ENCODE measurements around the gene GSK3A. TPM values are rescaled to one million over a fixed set of nuclear protein-coding genes. Genes with fewer than 3 reads are reported as not detected.

GSK3A gene
- total RNA-seq, 4 donors from 2014 or later, result 24.7 to 34.5 (median 28.3) TPM

- Histone ChIP-seq H3K27ac (peak overlapping the region; percentile 44 to 100 (median 86)), H3K4me3 (peak overlapping the region; percentile 44 to 87 (median 72)), H3K4me1 (peaks cover 0 to 64% (median 45%) of the 10 kb centered on the region in 4 donors), H3K36me3 (peaks cover 0 to 19% (median 0%) of the 10 kb centered on the region in 3 donors), H3K9me3 (no peaks in the 10 kb centered on the region), H3K27me3 (no peaks in the 10 kb centered on the region)
- TF ChIP-seq POLR2A (IDR thresholded peaks at IDR 0.05) (peak in 1 of 2 donors; percentile 67), EP300 (IDR thresholded peaks at IDR 0.05) (no peak)
- DNase-seq (ENCODE audit: low spot score in 2 of 2), result no peak
- 0% methylated on average over 13 to 17 of the region's 49 CpGs for WGBS, 2 donors
Observed at GRCh38 chr19:42242069-42242511, 312 bp downstream of the GSK3A start.

- WGBS, 2 donors, result 93 to 99% methylated on average over 3 of the region's 3 CpGs
- Histone ChIP-seq H3K4me3 (peak overlapping the region; percentile 44 to 87 (median 72)), H3K4me1 (peaks cover 0 to 56% (median 37%) of the 10 kb centered on the region in 4 donors), H3K36me3 (peaks cover 0 to 27% (median 2%) of the 10 kb centered on the region in 3 donors), H3K9me3 (no peaks in the 10 kb centered on the region), H3K27ac (peak overlapping the region in 2 of 4 donors; percentile 93 to 100), H3K27me3 (no peaks in the 10 kb centered on the region)
- DNase-seq (ENCODE audit: low spot score in 2 of 2), result no peak
- TF ChIP-seq CTCF (IDR thresholded peaks at IDR 0.05), result no peak
- TF ChIP-seq POLR2A (IDR thresholded peaks at IDR 0.05), result no peak
- no peak for TF ChIP-seq EP300 (IDR thresholded peaks at IDR 0.05)
Observed at GRCh38 chr19:42241279-42241678, 1.1 kb downstream of the GSK3A start.

- no peak overlapping the region for H3K27ac ChIP-seq
- 87 to 90% methylated on average over 10 of the region's 10 CpGs for WGBS, 2 donors
- H3K4me1 ChIP-seq, result peaks cover 0 to 46% (median 26%) of the 10 kb centered on the region in 4 donors
- no peak overlapping the region for H3K4me3 ChIP-seq
- peaks cover 3 to 43% (median 13%) of the 10 kb centered on the region in 3 donors for H3K36me3 ChIP-seq
- TF ChIP-seq POLR2A (IDR thresholded peaks at IDR 0.05), result no peak
- TF ChIP-seq EP300 (IDR thresholded peaks at IDR 0.05), result no peak
- TF ChIP-seq CTCF (IDR thresholded peaks at IDR 0.05), result no peak
- no peaks in the 10 kb centered on the region for H3K9me3 ChIP-seq
- DNase-seq (ENCODE audit: low spot score in 2 of 2), result no peak
- no peaks in the 10 kb centered on the region for H3K27me3 ChIP-seq
Observed at GRCh38 chr19:42239544-42240220, 2.7 kb downstream of the GSK3A start.

- peaks cover 3 to 86% (median 40%) of the 10 kb centered on the region in 3 donors for H3K36me3 ChIP-seq
- TF ChIP-seq CTCF (IDR thresholded peaks at IDR 0.05) (no peak), POLR2A (IDR thresholded peaks at IDR 0.05) (no peak), EP300 (IDR thresholded peaks at IDR 0.05) (no peak)
- 80 to 90% methylated on average over 5 of the region's 5 CpGs for WGBS, 2 donors
Observed at GRCh38 chr19:42235181-42235580, 7.2 kb downstream of the GSK3A start.

GRCh38 chr19:42234364-42234763 lies 8.0 kb downstream of the GSK3A start:
- Histone ChIP-seq H3K27ac (no peak overlapping the region), H3K4me3 (no peak overlapping the region), H3K4me1 (peaks cover 0 to 39% (median 7%) of the 10 kb centered on the region in 4 donors), H3K27me3 (no peaks in the 10 kb centered on the region), H3K9me3 (no peaks in the 10 kb centered on the region), H3K36me3 (peaks cover 3 to 86% (median 40%) of the 10 kb centered on the region in 3 donors)
- DNase-seq (ENCODE audit: low spot score in 2 of 2), result no peak
- WGBS, 2 donors, result 96 to 97% methylated on average over 8 to 11 of the region's 11 CpGs
- TF ChIP-seq POLR2A (IDR thresholded peaks at IDR 0.05), result no peak
- no peak for TF ChIP-seq EP300 (IDR thresholded peaks at IDR 0.05)
- no peak for TF ChIP-seq CTCF (IDR thresholded peaks at IDR 0.05)

More at GRCh38 chr19:42235181-42235580, 7.2 kb downstream of the GSK3A start:
- no peaks in the 10 kb centered on the region for H3K27me3 ChIP-seq
- peaks cover 0 to 39% (median 7%) of the 10 kb centered on the region in 4 donors for H3K4me1 ChIP-seq
- no peak overlapping the region for H3K27ac ChIP-seq
- no peak for DNase-seq (ENCODE audit: low spot score in 2 of 2)
- no peak overlapping the region for H3K4me3 ChIP-seq
- H3K9me3 ChIP-seq, result no peaks in the 10 kb centered on the region
